CD4-positive, alpha-beta T cell (primary cell): Measurements from ENCODE around the gene HSDL1. TPM values are rescaled to one million over a fixed set of nuclear protein-coding genes. Genes with fewer than 3 reads are reported as not detected.

Source experiments
- ATAC-seq: fragments of 200-7000 bp; cut with Tn5 transposase; one replicate; pipeline ENCODE4 v1.10.0; 2022; ENCODE audit warnings: mild to moderate bottlenecking; ENCODE audit not compliant: poor library complexity
- CTCF ChIA-PET: fragments of 350-600 bp; sonication (Branson Sonifier 250); formaldehyde crosslinking; loops from one replicate; lab custom pipeline; 2021; ENCODE audit warnings: antibody characterized with exemption, inconsistent platforms; lab: Charles Lee
- POLR2A ChIA-PET: fragments of 350-600 bp; sonication (Branson Sonifier 250); formaldehyde crosslinking; loops from one replicate; lab custom pipeline; 2021; ENCODE audit warnings: antibody characterized with exemption, inconsistent platforms; lab: Charles Lee
- DNase-seq, 14 experiments: peaks; one replicate each; pipeline ENCODE4 v3.0.0-alpha.2; 2013 to 2020; ENCODE audit warnings: mixed read lengths in 2 of 14
- H3K27ac ChIP-seq, 2 donors: one replicate each; pipeline versions ENCODE4 v1.5.1 to v1.7.0; 2013; ENCODE audit warnings: low read length in 2 of 2, low read depth in 1 of 2, mild to moderate bottlenecking in 1 of 2
- H3K27me3 ChIP-seq, 2 experiments: 1 replicate in 1 of 2; 2 replicates in 1 of 2; pipeline versions ENCODE4 v1.6.1 to v1.7.0; 2013; ENCODE audit warnings: low read length in 2 of 2, control low read depth in 1 of 2, mild to moderate bottlenecking in 1 of 2, moderate library complexity in 1 of 2; ENCODE audit not compliant: insufficient read depth in 2 of 2, control insufficient read depth in 1 of 2
- H3K36me3 ChIP-seq: one replicate; pipeline ENCODE4 v1.6.1; 2013; ENCODE audit warnings: low read length, control low read depth; ENCODE audit not compliant: insufficient read depth
- H3K4me1 ChIP-seq: one replicate; pipeline ENCODE4 v1.6.1; 2013; ENCODE audit warnings: low read length, control low read depth; ENCODE audit not compliant: insufficient read depth
- H3K4me3 ChIP-seq: one replicate; pipeline ENCODE4 v1.5.1; 2013; ENCODE audit warnings: mild to moderate bottlenecking, low read length, moderate library complexity
- H3K9me3 ChIP-seq, 2 experiments: 1 replicate in 1 of 2; 2 replicates in 1 of 2; pipeline versions ENCODE4 v1.6.1 to v1.7.0; 2013; ENCODE audit warnings: low read length in 2 of 2, mild to moderate bottlenecking in 2 of 2, control low read depth in 1 of 2, moderate library complexity in 1 of 2; ENCODE audit not compliant: control insufficient read depth in 1 of 2, insufficient read depth in 1 of 2
- H3K27ac Mint-ChIP-seq: one replicate; pipeline ENCODE4 v1.8.0; 2020; ENCODE audit warnings: mixed read lengths
- H3K27me3 Mint-ChIP-seq: one replicate; pipeline ENCODE4 v1.8.0; 2021; ENCODE audit warnings: mixed read lengths
- H3K36me3 Mint-ChIP-seq: one replicate; pipeline ENCODE4 v1.8.0; 2021; ENCODE audit warnings: low read depth, mixed read lengths
- H3K4me1 Mint-ChIP-seq: one replicate; pipeline ENCODE4 v1.8.0; 2021; ENCODE audit warnings: low read depth, mixed read lengths
- H3K4me3 Mint-ChIP-seq: one replicate; pipeline ENCODE4 v1.8.0; 2020; ENCODE audit warnings: mild to moderate bottlenecking, mixed read lengths
- H3K9me3 Mint-ChIP-seq: one replicate; pipeline ENCODE4 v1.8.0; 2020; ENCODE audit warnings: mixed read lengths
- CTCF ChIP-seq: fragments of 200-600 bp; IDR thresholded peaks from one replicate; pipeline ENCODE4 v1.8.0; 2022; ENCODE audit warnings: antibody characterized with exemption, mild to moderate bottlenecking
- intact Hi-C, 2 experiments: fragments of 100-400 bp; cut with DNase I in 1 of 2; cut with micrococcal nuclease in 1 of 2; formaldehyde crosslinking; loops; one replicate each; pipeline versions ENCODE4 v1.15.1 to v1.9.0; 2023 to 2025; cut with DNase I, micrococcal nuclease
- total RNA-seq, 174 experiments: library from RNA in 2 of 174; stranded (reverse) in 2 of 174; gene quantifications; one replicate each; pipeline ENCODE4 v1.2.3 and lab custom pipeline; 2021 to 2026

Gene HSDL1
- total RNA-seq, 2 experiments from 2014 or later: 9.4 to 12.1 TPM

- Mint-ChIP-seq H3K36me3 (peaks cover 6% of the 10 kb centered on the region), H3K4me1 (peaks cover 25% of the 10 kb centered on the region), H3K4me3 (peak overlapping the region; percentile 93), H3K27me3 (no peaks in the 10 kb centered on the region), H3K27ac (peak overlapping the region; percentile 85), H3K9me3 (no peaks in the 10 kb centered on the region)
- no peaks in the 10 kb centered on the region for H3K9me3 ChIP-seq
- no peaks in the 10 kb centered on the region for H3K36me3 ChIP-seq
- POLR2A ChIA-PET: interaction anchor here (3.6 kb wide), 1 partner anchor 27 kb away, joined by 38 read pairs; the partner anchor contains the start of gene MBTPS1
- H3K4me3 ChIP-seq: peak overlapping the region; percentile 79
- ATAC-seq (no peak), DNase-seq (peak in 2 of 14 experiments; percentile 14 to 34)
- no peak for TF ChIP-seq CTCF
- intact Hi-C loops: loop anchor here (1.0 to 2.0 kb wide), 4 partner anchors 26 to 59 kb away; partner anchors contain the start of gene MBTPS1 (in 1 of the 2)
- H3K27ac ChIP-seq: no peak overlapping the region
- CTCF ChIA-PET: interaction anchor here (0.9 to 1.1 kb wide), 2 partner anchors 27 to 43 kb away, joined by 4 to 5 read pairs; partner anchors contain the start of genes MBTPS1 and TAF1C
- H3K27me3 ChIP-seq: peaks cover 0 to 4% of the 10 kb centered on the region in 2 experiments
- peaks cover 23% of the 10 kb centered on the region for H3K4me1 ChIP-seq
Measured at GRCh38 chr16:84143784-84144199, 1.2 kb downstream of the HSDL1 start.

- POLR2A ChIA-PET: interaction anchor here (3.6 kb wide), 1 partner anchor 26 kb away, joined by 38 read pairs; the partner anchor contains the start of gene MBTPS1
- intact Hi-C loops: no loop called here
- peaks cover 28% of the 10 kb centered on the region for H3K4me1 Mint-ChIP-seq
Measured at GRCh38 chr16:84143081-84143480, 1.9 kb downstream of the HSDL1 start.

GRCh38 chr16:84141143-84141670 is 3.8 kb downstream of the HSDL1 start:
- H3K9me3 ChIP-seq: no peaks in the 10 kb centered on the region
- CTCF ChIA-PET: interaction anchor here (1.2 to 2.1 kb wide), 2 partner anchors 25 to 46 kb away, joined by 6 to 7 read pairs; partner anchors contain the start of genes MBTPS1 and TAF1C
- peak; percentile 28 for ATAC-seq
- no peak for TF ChIP-seq CTCF
- Mint-ChIP-seq H3K4me1 (peaks cover 28% of the 10 kb centered on the region), H3K4me3 (no peak overlapping the region), H3K27ac (no peak overlapping the region), H3K27me3 (no peaks in the 10 kb centered on the region), H3K36me3 (peaks cover 6% of the 10 kb centered on the region), H3K9me3 (no peaks in the 10 kb centered on the region)
- POLR2A ChIA-PET: no interaction called here
- intact Hi-C loops: no loop called here
- peaks cover 24% of the 10 kb centered on the region for H3K4me1 ChIP-seq
- DNase-seq: peak in 4 of 14 experiments; percentile 13 to 36 (median 28)
- H3K27ac ChIP-seq: no peak overlapping the region
- H3K4me3 ChIP-seq: no peak overlapping the region
- peaks cover 0 to 3% of the 10 kb centered on the region in 2 experiments for H3K27me3 ChIP-seq
- H3K36me3 ChIP-seq: no peaks in the 10 kb centered on the region

More at GRCh38 chr16:84143081-84143480, 1.9 kb downstream of the HSDL1 start:
- no peak overlapping the region for H3K4me3 ChIP-seq
- peaks cover 6% of the 10 kb centered on the region for H3K36me3 Mint-ChIP-seq
- H3K27ac ChIP-seq: no peak overlapping the region
- H3K27me3 Mint-ChIP-seq: no peaks in the 10 kb centered on the region
- no peak for TF ChIP-seq CTCF
- no peak overlapping the region for H3K27ac Mint-ChIP-seq
- H3K9me3 ChIP-seq: no peaks in the 10 kb centered on the region
- H3K4me3 Mint-ChIP-seq: peak overlapping the region; percentile 81
- H3K27me3 ChIP-seq: peaks cover 0 to 4% of the 10 kb centered on the region in 2 experiments
- H3K9me3 Mint-ChIP-seq: no peaks in the 10 kb centered on the region
- CTCF ChIA-PET: interaction anchor here (0.6 to 2.1 kb wide), 4 partner anchors 26 to 44 kb away, joined by 3 to 6 read pairs (median 4); partner anchors contain the start of genes MBTPS1 and TAF1C
- H3K36me3 ChIP-seq: no peaks in the 10 kb centered on the region
- peaks cover 24% of the 10 kb centered on the region for H3K4me1 ChIP-seq
- ATAC-seq (no peak), DNase-seq (no peak)
